GM10248 (cell line): ENCODE data around the gene XPC.
"Not testable (repeated sequence)": the region's sequence is repeated elsewhere in the genome, so short reads cannot be mapped to it uniquely, and the experiment has no call there.

Experiments
- CTCF ChIA-PET: fragments of 300-600 bp; sonication (Branson Sonifier 250); formaldehyde crosslinking; extraction: SDS; loops from one replicate; lab custom pipeline; 2021; ENCODE audit warnings: antibody characterized with exemption; lab: Yijun Ruan, JAX
- POLR2A ChIA-PET: fragments of 350-650 bp; sonication (Branson Sonifier 250); formaldehyde crosslinking; extraction: SDS; loops from one replicate; lab custom pipeline; 2020; ENCODE audit warnings: antibody characterized with exemption; lab: Yijun Ruan, JAX
- DNase-seq: peaks from one replicate; pipeline ENCODE4 v3.0.0; 2012; ENCODE audit errors: extremely low spot score
- TF ChIP-seq, protein P1 (sequence below): IDR thresholded peaks from 2 replicates; pipeline ENCODE4 v1.5.1; 2012; ENCODE audit warnings: mild to moderate bottlenecking, low read depth; ENCODE audit errors: extremely low read depth, missing control alignments, control extremely low read depth

XPC gene

DNA sequence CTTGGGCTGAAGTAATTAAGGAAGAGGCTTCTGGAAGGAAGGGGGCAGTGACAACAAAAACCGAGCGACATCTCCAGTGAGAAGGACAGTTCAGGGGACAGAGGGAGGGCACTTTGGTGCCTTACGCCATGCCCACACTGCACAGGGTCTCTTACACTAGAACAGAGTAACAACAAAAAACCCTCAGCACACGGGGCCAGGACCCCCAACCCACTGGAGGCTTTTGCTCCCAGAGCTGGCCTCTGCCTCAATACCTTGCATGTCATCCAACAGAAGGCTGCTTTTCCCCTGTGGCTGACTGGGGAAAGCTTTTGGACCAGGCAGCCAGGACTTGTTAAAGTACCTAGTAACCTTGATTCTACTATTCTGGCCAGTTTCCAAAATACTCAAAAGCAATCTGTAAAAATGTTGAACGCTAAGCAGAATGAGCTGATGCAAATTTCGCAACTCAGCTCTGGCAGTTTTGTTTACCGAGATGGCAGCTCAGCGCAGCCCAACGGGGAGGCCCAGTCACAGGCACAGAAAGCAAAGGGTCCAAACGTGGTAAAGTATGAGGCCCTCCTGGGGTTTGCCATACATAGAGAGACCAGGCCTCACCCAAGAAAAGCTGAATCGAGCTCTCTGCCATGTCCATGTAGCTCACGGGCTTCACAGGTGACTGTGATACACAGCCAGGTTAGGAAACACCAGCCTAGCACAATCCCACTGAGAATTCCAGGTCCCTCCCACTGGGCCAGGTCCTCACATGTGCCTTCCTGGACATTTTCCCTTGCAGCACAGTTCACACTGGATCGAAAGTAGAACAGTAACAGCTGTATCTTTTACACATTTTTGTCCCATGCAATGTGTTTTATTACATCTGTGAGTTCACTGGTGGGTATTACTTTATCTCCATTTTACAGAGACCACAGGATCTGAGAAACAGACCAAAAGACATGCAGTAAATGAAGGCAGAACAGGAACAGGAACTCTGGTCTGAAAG is 59.7 kb downstream of the XPC start:
- DNase-seq = no peak
- TF ChIP-seq, protein P1, sequence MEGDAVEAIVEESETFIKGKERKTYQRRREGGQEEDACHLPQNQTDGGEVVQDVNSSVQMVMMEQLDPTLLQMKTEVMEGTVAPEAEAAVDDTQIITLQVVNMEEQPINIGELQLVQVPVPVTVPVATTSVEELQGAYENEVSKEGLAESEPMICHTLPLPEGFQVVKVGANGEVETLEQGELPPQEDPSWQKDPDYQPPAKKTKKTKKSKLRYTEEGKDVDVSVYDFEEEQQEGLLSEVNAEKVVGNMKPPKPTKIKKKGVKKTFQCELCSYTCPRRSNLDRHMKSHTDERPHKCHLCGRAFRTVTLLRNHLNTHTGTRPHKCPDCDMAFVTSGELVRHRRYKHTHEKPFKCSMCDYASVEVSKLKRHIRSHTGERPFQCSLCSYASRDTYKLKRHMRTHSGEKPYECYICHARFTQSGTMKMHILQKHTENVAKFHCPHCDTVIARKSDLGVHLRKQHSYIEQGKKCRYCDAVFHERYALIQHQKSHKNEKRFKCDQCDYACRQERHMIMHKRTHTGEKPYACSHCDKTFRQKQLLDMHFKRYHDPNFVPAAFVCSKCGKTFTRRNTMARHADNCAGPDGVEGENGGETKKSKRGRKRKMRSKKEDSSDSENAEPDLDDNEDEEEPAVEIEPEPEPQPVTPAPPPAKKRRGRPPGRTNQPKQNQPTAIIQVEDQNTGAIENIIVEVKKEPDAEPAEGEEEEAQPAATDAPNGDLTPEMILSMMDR = no peak
- ChIA-PET CTCF (interaction anchor here (0.8 to 1.1 kb wide), 2 partner anchors 222 to 467 kb away, joined by 3 read pairs; no protein-coding TSS in a partner anchor), POLR2A (no interaction called here)

DNA sequence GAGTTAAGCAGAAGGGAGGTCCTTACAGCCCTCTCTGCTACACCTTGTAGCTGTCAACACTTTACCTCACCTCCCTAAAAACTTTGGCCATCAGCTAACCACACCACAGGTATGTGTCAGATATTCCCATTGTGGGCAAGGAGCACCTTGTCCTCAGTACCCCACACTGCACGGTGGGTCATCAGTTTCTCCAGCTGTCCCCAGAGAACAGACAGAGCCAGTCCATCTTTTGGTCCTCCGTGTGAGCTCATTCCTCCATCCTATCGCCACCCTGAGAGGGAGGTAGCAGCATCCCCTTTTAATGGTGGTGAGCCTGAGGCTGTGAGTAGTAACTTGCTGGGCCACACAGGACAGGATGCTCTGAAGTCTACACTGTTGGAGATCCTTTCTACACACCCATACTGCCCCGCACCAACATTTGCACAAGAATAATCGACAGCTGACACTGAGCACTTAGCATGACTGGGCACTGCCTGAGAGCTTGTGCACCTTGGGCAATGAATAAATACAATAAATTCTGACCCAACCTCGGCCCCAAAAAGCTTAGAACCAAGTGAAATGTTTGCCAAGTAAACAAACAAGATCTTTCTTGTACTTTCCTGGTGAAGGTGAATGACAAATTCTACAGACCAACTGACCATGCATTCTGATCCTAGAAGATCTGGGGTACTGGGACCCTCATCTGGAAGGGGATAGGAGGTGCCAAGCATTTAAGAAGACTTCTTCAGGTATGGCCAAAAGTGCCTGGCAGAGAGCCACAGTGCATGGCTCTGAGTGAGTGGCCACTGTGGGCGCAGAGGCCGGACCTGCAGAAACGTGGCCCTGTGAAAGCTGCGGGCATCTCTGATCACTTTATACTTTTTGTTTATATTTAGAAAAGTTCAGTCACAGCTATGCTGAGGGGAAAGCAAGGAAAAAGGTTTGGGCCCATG is 60.7 kb downstream of the XPC start:
- TF ChIP-seq, protein P1 = no peak
- ChIA-PET CTCF (interaction anchor here (1.1 to 1.9 kb wide), 2 partner anchors 7 to 221 kb away, joined by 4 to 7 read pairs; partner anchors contain the start of genes CHCHD4 and TMEM43), POLR2A (no interaction called here)
- no peak for DNase-seq

DNA sequence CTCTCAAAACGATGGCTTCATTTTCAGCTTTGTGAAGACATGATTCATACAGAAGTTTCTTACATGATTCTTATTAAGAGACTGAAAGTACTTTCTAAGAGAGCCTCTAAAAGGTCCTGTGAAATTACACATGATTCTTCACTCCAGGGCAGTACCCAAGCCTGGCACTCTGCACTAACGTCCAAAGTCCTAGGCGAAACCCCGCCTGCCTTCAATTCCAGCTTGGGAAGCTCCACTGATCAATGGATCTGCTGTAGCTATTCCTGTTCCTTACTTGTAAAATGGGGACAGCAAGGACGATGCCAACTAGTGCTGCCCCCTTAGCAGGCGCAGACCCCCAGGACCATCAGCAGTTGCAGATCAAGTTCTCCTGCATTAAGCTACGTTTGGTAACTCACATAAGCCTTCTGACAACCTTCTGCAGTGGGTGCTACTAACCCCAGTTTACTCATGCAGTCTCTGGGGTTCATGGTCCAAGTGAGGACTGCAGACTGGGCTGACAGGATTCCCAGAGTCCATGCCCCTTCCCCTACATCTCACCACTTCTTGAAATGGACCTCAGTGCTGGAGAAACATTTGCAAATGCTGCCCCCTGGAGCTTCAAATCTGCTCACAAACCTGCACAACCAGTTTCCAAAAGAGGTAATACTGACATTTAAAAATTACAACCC is 64.3 kb downstream of the XPC start:
- TF ChIP-seq, protein P1 = no peak
- POLR2A ChIA-PET = no interaction called here

DNA sequence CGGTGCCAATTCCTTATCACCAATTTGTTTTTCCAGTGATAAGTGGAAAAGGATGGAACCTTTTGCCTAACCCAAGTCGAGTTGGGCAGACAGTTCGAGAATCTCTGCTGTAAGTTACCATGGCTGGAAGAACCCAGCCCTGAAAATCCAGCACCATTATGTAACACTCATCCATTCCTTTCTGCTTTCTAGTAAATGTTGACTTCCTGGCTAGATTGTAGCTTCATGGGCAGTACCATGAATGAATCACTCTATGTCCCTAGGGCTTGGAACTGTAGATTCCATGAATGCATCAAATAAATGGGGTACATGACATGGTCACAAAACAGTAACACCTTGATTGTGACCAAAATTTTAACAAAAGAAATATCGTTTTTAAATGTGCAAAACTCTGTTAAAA is 67.7 kb downstream of the XPC start:
- POLR2A ChIA-PET = no interaction called here
- TF ChIP-seq, protein P1 = no peak
- DNase-seq = no peak
- CTCF ChIA-PET = no interaction called here

More for the DNA sequence above, 64.3 kb downstream of the XPC start:
- CTCF ChIA-PET = interaction anchor here (1.4 to 3.4 kb wide), 4 partner anchors 12 to 456 kb away, joined by 4 to 17 read pairs (median 6); no protein-coding TSS in a partner anchor
- DNase-seq = no peak

DNA sequence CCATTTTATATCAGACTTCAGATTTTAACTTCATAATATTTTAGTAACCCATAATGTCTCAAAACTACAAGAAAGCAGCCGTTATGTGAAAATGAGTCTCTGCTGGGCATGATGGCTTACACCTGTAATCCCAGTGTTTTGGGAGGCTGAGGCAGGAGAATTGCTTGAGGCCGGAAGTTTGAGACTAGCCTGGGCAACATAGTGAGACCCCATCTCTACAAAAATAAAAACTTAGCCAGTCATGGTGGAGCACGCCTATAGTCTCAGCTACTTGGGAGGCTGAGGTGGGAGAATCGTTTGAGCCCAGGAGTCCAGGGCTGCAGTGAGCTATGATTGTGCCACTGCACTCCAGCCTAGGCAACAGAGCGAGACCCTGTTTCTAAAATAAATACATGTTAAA is 68.6 kb downstream of the XPC start:
- POLR2A ChIA-PET, CTCF ChIA-PET, DNase-seq: not testable (repeated sequence)

DNA sequence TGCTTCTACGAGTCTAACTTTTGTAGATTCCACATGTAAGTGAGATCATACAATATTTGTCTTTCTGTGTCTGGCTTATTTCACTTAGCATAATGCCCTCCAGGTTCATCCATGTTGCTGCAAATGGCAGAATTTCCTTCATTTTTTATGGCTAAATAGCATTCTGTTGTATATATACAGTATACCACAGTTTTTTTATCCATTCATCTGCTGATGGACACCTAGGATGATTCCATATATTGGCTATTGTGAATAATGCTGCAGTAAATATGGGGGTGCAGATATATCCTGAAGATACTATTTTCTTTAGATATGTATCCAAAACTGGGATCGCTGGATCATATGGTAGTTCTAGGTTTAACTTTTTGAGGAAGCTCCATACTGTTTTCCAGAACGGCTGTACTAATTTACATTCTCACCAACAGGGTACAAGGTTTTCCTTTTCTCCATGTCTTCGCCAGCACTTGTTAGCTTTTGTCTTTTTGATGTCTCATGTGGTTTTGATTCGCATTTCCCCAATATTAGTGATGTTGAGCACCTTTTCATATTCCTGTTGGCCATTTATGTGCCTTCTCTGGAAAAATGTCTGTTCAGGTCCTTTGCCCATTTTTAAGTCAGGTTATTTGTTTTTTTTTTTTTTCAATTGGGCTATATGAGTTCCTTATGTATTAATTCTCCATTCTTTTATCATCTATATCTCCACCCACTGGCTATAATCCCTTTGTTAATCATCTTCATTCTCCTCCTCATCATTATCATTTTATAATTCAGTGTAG is 80.6 kb downstream of the XPC start:
- POLR2A ChIA-PET = no interaction called here
- DNase-seq = no peak
- TF ChIP-seq, protein P1 = no peak
- CTCF ChIA-PET = interaction anchor here (0.6 to 0.7 kb wide), 2 partner anchors 105 to 1646 kb away, joined by 3 to 4 read pairs; no protein-coding TSS in a partner anchor
